LoVo (cell line): ENCODE results near the gene AGL.
"Not testable (repeated sequence)": the region's sequence is repeated elsewhere in the genome, so short reads cannot be mapped to it uniquely, and the experiment has no call there.

Source experiments
- DNase-seq: peaks from one replicate; pipeline ENCODE4 v3.0.0-alpha.2; 2016; ENCODE audit warnings: low spot score

AGL gene

GRCh38 chr1:99943223-99943794, 93.1 kb downstream of the AGL start:
- DNase-seq: no peak

GRCh38 chr1:99944192-99944591, 94.0 kb downstream of the AGL start:
- no peak for DNase-seq

GRCh38 chr1:99945174-99945573, 95.0 kb downstream of the AGL start:
- DNase-seq: no peak

GRCh38 chr1:99950486-99950885, 100.3 kb downstream of the AGL start:
- no peak for DNase-seq

GRCh38 chr1:99952522-99952921, 102.4 kb downstream of the AGL start:
- DNase-seq: no peak

GRCh38 chr1:99955375-99955774, 105.2 kb downstream of the AGL start:
- DNase-seq: no peak

GRCh38 chr1:99956755-99957154, 106.6 kb downstream of the AGL start:
- no peak for DNase-seq

- DNase-seq: no peak
Measured at GRCh38 chr1:99957818-99958217, 107.7 kb downstream of the AGL start.

GRCh38 chr1:99959189-99959705, 109.1 kb downstream of the AGL start:
- not testable (repeated sequence) for DNase-seq

- not testable (repeated sequence) for DNase-seq
Measured at GRCh38 chr1:99960260-99960659, 110.1 kb downstream of the AGL start.

- no peak for DNase-seq
Measured at GRCh38 chr1:99963041-99963795, 113.1 kb downstream of the AGL start.

- no peak for DNase-seq
Measured at GRCh38 chr1:99964806-99965205, 114.6 kb downstream of the AGL start.

- DNase-seq: no peak
Measured at GRCh38 chr1:99965646-99966375, 115.7 kb downstream of the AGL start.

- DNase-seq: no peak
Measured at GRCh38 chr1:99968214-99968613, 118.1 kb downstream of the AGL start.

GRCh38 chr1:99969260-99969728, 119.1 kb downstream of the AGL start:
- DNase-seq: no peak

- peak; percentile 83 for DNase-seq
Measured at GRCh38 chr1:99969729-99970621, 119.8 kb downstream of the AGL start, which contains the start of gene SLC35A3. Gene SLC35A3 (plus strand): TSS chr1:99969996. CDS start chr1:99993555, 23,559 bp downstream.

GRCh38 chr1:99970713-99971255, 120.6 kb downstream of the AGL start:
- peak; percentile 23 for DNase-seq

- DNase-seq: not testable (repeated sequence)
Measured at GRCh38 chr1:99972066-99972465, 121.9 kb downstream of the AGL start.
